ENCODE measurements around the gene PPP1R7. TPM values are rescaled to one million over a fixed set of nuclear protein-coding genes. Genes with fewer than 3 reads are reported as not detected.
A peak's percentile ranks its signal among the peaks of the same experiment; 100 is the strongest.

Gene PPP1R7
- total RNA-seq, 1 experiment from 2014 or later = 45.4 TPM

GRCh38 chr2:241148239-241148638 lies 2.0 kb upstream of the PPP1R7 start:
- POLR2A ChIA-PET = interaction anchor here (1.5 kb wide), 1 partner anchor 11 kb away, joined by 3 read pairs; no protein-coding TSS in a partner anchor

More at GRCh38 chr2:241148239-241148638, 2.0 kb upstream of the PPP1R7 start:
- peaks cover 44% of the 10 kb centered on the region for H3K79me2 ChIP-seq (ENCODE audit: insufficient read depth, low read length)
- no peak for TF ChIP-seq FOSL1 (IDR thresholded peaks at IDR 0.05; ENCODE audit: low read depth)
- TF ChIP-seq SP1 (IDR thresholded peaks at IDR 0.05; ENCODE audit: low read depth) = no peak
- no peak for TF ChIP-seq CEBPB (IDR thresholded peaks at IDR 0.05; ENCODE audit: low read depth)
- TF ChIP-seq EGR1 (IDR thresholded peaks at IDR 0.05; ENCODE audit: low read depth) = no peak
- TF ChIP-seq MAX (IDR thresholded peaks at IDR 0.05) = no peak
- no peak for TF ChIP-seq TCF7L2 (IDR thresholded peaks at IDR 0.05; ENCODE audit: borderline replicate concordance, extremely low read depth, insufficient read depth, insufficient read length)
- TF ChIP-seq YY1 (IDR thresholded peaks at IDR 0.05; ENCODE audit: extremely low read depth, insufficient replicate concordance, low read depth, low read length) = no peak
- no peak for TF ChIP-seq ATF3 (IDR thresholded peaks at IDR 0.05)
- TF ChIP-seq ZBTB33 (IDR thresholded peaks at IDR 0.05; ENCODE audit: extremely low read depth, insufficient replicate concordance, low read length) = no peak
- no peak for TF ChIP-seq EZH2 (IDR thresholded peaks at IDR 0.05)
- no peak for TF ChIP-seq ZFX (IDR thresholded peaks at IDR 0.05)
- no peak for TF ChIP-seq POLR2A (IDR thresholded peaks at IDR 0.05; ENCODE audit: borderline replicate concordance, extremely low read depth, insufficient read depth, insufficient read length)
- H4K20me1 ChIP-seq (ENCODE audit: insufficient read depth) = no peaks in the 10 kb centered on the region
- H3K4me3 ChIP-seq (replicated peaks in 1 of 2; ENCODE audit: low read depth in 1 of 2, low read length in 2 of 2) = peak overlapping the region; percentile 82 to 83
- ChIA-PET CTCF (no interaction called here), RAD21 (ENCODE audit: low non-redundant PET in 1 of 2, low total read pairs in 2 of 2, uncharacterized antibody in 2 of 2, unreplicated experiment in 2 of 2) (interaction anchor here in 1 of 2 experiments (0.6 kb wide), 1 partner anchor 23 kb away, joined by 3 read pairs; no protein-coding TSS in a partner anchor)
- H3K9ac ChIP-seq (ENCODE audit: low read length) = peak overlapping the region; percentile 91
- ATAC-seq (no peak), DNase-seq (ENCODE audit: low read depth, low spot score) (no peak)
- H3K27ac ChIP-seq (ENCODE audit: low read depth, low read length) = peak overlapping the region; percentile 65; the same call in 1 of the 2 replicates
- intact Hi-C loops (cut with micrococcal nuclease) = no loop called here
- BruUV-seq (replicated peaks) = TSS peak; percentile 67
- H3K4me2 ChIP-seq (ENCODE audit: low read length) = peak overlapping the region; percentile 99
- H3K4me1 ChIP-seq (ENCODE audit: control insufficient read depth in 1 of 2, insufficient read depth in 2 of 2, low read length in 2 of 2) = peaks cover 11 to 22% of the 10 kb centered on the region in 2 experiments; a peak in 3 of 4 replicates
- H3K27me3 ChIP-seq (ENCODE audit: insufficient read depth, low read length) = no peaks in the 10 kb centered on the region
- no peaks in the 10 kb centered on the region for H3K9me3 ChIP-seq (ENCODE audit: control insufficient read depth in 1 of 2, insufficient read depth in 1 of 2, low read depth in 1 of 2, low read length in 2 of 2)
- no peaks in the 10 kb centered on the region for H3K9me2 ChIP-seq (ENCODE audit: insufficient read depth)
- H3K36me3 ChIP-seq (ENCODE audit: control insufficient read depth in 1 of 2, insufficient read depth in 2 of 2, low read length in 2 of 2) = no peaks in the 10 kb centered on the region
- H2AFZ ChIP-seq (ENCODE audit: low read depth, low read length, poor library complexity, severe bottlenecking) = no peak overlapping the region

Measured in HCT116 (cell line).